ENCODE data around the gene TMEM50B. TPM values are rescaled to one million over a fixed set of nuclear protein-coding genes. Genes with fewer than 3 reads are reported as not detected.

Gene TMEM50B
- total and polyA plus RNA-seq, 12 donors = 27.7 to 122 (median 47.0) TPM

GRCh38 chr21:33478935-33479678 lies 667 bp downstream of the TMEM50B start:
- Histone ChIP-seq H3K27ac (peak overlapping the region; percentile 93 to 99 (median 97)), H3K27me3 (no peaks in the 10 kb centered on the region), H3K36me3 (replicated peaks in 1 of 2) (no peaks in the 10 kb centered on the region), H3K4me3 (peak overlapping the region; percentile 12 to 92 (median 88)), H3K4me1 (replicated peaks in 1 of 2) (peaks cover 0 to 16% of the 10 kb centered on the region in 2 donors), H3K9me3 (replicated peaks in 1 of 3) (no peaks in the 10 kb centered on the region)
- peak; percentile 16 to 60 (median 47) for DNase-seq
- TF ChIP-seq CTCF (IDR thresholded peaks at IDR 0.05) (peak in 3 of 6 experiments; percentile 17 to 20 (median 17)), POLR2A (IDR thresholded peaks at IDR 0.05) (no peak)
- WGBS, 4 donors = 0 to 1% (median 1%) methylated on average over 30 to 68 of the region's 68 CpGs
- intact Hi-C loops (cut with DNase I) = no loop called here

- Histone ChIP-seq H3K9me3 (replicated peaks in 1 of 3) (no peaks in the 10 kb centered on the region), H3K27me3 (no peaks in the 10 kb centered on the region), H3K4me3 (peak overlapping the region in 1 of 4 donors; percentile 88), H3K27ac (peak overlapping the region in 1 of 5 donors; percentile 97), H3K36me3 (replicated peaks in 1 of 2) (no peaks in the 10 kb centered on the region), H3K4me1 (replicated peaks in 1 of 2) (peaks cover 0 to 16% of the 10 kb centered on the region in 2 donors)
- WGBS, 4 donors = 59 to 66% (median 63%) methylated on average over 9 of the region's 9 CpGs
- intact Hi-C loops (cut with DNase I) = no loop called here
- TF ChIP-seq CTCF (IDR thresholded peaks at IDR 0.05) = no peak
- peak in 1 of 7 donors; percentile 51 for DNase-seq
These were observed 1.6 kb downstream of the TMEM50B start for GRCh38 chr21:33478182-33478581.

- peak in 1 of 7 donors; percentile 40 for DNase-seq
- Histone ChIP-seq H3K36me3 (replicated peaks in 1 of 2) (no peaks in the 10 kb centered on the region), H3K4me3 (no peak overlapping the region), H3K9me3 (replicated peaks in 1 of 3) (no peaks in the 10 kb centered on the region), H3K4me1 (replicated peaks in 1 of 2) (peaks cover 0 to 16% of the 10 kb centered on the region in 2 donors), H3K27ac (no peak overlapping the region), H3K27me3 (no peaks in the 10 kb centered on the region)
- intact Hi-C loops (cut with DNase I) = no loop called here
- 87 to 97% (median 90%) methylated on average over 6 to 7 of the region's 7 CpGs for WGBS, 4 donors
- no peak for TF ChIP-seq CTCF (IDR thresholded peaks at IDR 0.05)
- no peak for TF ChIP-seq POLR2A (IDR thresholded peaks at IDR 0.05)
These were observed 2.7 kb downstream of the TMEM50B start for GRCh38 chr21:33477066-33477465.

- Histone ChIP-seq H3K36me3 (replicated peaks in 1 of 2) (no peaks in the 10 kb centered on the region), H3K27ac (no peak overlapping the region), H3K4me3 (no peak overlapping the region), H3K4me1 (replicated peaks in 1 of 2) (peaks cover 15 to 17% of the 10 kb centered on the region in 2 donors), H3K27me3 (no peaks in the 10 kb centered on the region), H3K9me3 (replicated peaks in 1 of 3) (no peaks in the 10 kb centered on the region)
- 94 to 98% (median 97%) methylated on average over 2 to 3 of the region's 3 CpGs for WGBS, 4 donors
- no peak for DNase-seq
- intact Hi-C loops (cut with DNase I) = no loop called here
- no peak for TF ChIP-seq CTCF (IDR thresholded peaks at IDR 0.05)
- TF ChIP-seq POLR2A (IDR thresholded peaks at IDR 0.05) = no peak
These were observed 6.4 kb downstream of the TMEM50B start for GRCh38 chr21:33473344-33473743.
